Keratinocyte (primary cell): ENCODE data around the gene SLIT3.

Experiments used
- CTCF ChIP-seq, 3 experiments: IDR thresholded peaks in 1 of 3; conservative IDR thresholded peaks in 1 of 3; optimal IDR thresholded peaks in 1 of 3; 2 replicates in 2 of 3; 3 replicates in 1 of 3; pipeline versions ENCODE3 to v1.5.1; 2011; ENCODE audit warnings: low read length in 3 of 3, mild to moderate bottlenecking in 3 of 3, moderate library complexity in 2 of 3, control low read depth in 1 of 3, inconsistent platforms in 1 of 3; ENCODE audit not compliant: insufficient read depth in 2 of 3; ENCODE audit errors: extremely low read depth in 1 of 3
- EZH2 ChIP-seq: IDR thresholded peaks from one replicate; pipeline ENCODE4 v1.6.1; 2012; ENCODE audit warnings: inconsistent platforms, mild to moderate bottlenecking, low read length, moderate library complexity

- TF ChIP-seq CTCF (optimal IDR thresholded peaks at IDR 0.05 in 1 of 3, IDR thresholded peaks at IDR 0.05 in 1 of 3, conservative IDR thresholded peaks at IDR 0.05 in 1 of 3; ENCODE audit: extremely low read depth in 1 of 3, insufficient read depth in 2 of 3, low read length in 3 of 3): no peak
- no peak for TF ChIP-seq EZH2
Observed at GRCh38 chr5:169126481-169127021, 174.4 kb downstream of the SLIT3 start.
